GM20431 (cell line): ENCODE data around the gene HHAT.

Source experiments
- in situ Hi-C: fragments of 300-500 bp; cut with MseI, MboI; formaldehyde crosslinking; loops from one replicate; pipeline ENCODE4 v1.15.0; 2020; ENCODE audit warnings: low sequenced_read_pairs; ENCODE audit not compliant: unreplicated experiment

The HHAT gene

DNA sequence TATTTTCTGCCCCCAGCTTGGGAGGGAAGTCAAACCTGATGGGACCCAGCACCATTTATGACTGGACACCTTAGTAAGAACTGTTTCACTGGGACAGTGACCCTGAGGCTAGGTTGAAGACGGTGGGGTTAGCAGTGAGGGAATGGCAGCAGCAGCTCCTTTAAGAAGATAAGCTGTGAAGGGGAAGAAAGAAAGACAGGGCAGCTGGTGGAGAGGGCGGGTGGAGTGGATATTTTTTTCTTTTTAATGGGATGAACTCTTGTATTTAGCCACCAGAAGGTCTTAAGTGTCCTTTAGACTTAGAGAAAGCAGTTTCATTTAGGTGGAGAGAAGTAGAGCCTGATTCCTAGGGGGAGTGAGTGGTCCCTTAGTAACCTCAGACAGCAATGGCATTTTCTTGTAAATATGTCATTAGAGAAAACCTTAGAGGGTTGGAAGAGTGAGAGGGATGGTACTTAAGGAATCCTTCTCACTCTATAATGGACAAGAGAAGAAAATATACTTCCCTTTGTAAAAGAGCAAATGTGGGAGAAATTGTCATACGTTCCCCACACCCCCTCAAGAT lies 187.5 kb downstream of the HHAT start:
- in situ Hi-C loops: no loop called here

- in situ Hi-C loops: no loop called here
These were observed 188.2 kb downstream of the HHAT start for GRCh38 chr1:210516697-210517459.

- in situ Hi-C loops: no loop called here
These were observed 195.1 kb downstream of the HHAT start for GRCh38 chr1:210523830-210524229.

DNA sequence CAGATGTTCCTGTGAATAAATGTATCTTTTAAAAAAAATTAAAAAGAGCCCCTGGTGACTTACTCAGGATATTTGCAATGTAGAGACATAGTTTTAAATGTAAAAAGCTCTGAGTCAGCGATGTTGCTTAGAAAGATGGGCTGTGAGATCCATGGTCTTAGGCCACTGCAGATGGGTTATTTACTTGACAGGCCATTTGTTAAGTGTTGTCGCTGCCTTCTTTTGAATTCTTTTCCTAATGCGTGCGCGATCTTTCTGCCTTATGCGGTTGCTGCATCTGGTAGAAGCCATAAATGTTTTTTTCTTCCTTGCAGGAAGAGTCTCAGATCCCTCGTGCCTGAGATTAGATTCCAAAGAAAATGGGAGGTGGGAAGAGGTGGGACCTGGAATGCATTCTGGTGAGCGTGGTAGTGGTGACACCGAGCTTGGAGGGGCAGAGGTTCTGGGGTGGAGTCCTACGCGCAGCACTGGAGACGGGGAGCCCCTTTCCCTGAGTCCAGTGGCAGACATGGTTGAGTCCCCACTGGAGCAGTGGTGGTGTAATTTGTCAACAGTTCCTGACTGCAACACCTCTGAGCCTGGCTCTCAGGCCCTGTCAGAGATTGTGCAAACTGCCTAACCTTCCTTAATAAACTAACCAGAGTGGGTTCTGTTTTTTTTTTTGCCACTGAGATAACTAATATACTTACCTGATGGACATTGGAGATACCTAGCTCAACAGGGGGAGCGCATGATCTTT lies 197.2 kb downstream of the HHAT start:
- in situ Hi-C loops: no loop called here

DNA sequence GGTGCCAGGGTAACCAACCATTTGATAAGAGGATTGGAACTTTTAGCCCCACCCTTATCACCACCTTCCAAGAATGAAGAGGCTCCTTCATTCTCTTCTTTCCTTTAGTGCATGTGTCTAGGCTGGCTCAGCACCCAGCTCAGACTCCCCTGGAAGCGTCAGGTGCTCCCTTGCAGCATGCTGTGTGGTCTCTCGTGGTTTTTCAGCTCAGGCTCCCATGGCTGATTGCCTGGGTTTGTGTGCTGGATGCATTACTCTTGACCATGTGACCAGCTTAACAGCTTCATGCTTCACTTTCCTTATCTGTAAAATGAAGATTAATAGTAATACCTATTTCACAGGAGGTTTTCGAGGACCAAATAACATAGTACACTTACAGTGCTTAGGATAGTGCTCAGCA lies 198.4 kb downstream of the HHAT start:
- in situ Hi-C loops: no loop called here

- in situ Hi-C loops: no loop called here
These were observed 202.9 kb downstream of the HHAT start for GRCh38 chr1:210531475-210532222.

- in situ Hi-C loops: no loop called here
These were observed 203.5 kb downstream of the HHAT start for GRCh38 chr1:210532223-210532598.

GRCh38 chr1:210535761-210536160 lies 207.1 kb downstream of the HHAT start:
- in situ Hi-C loops: no loop called here

- in situ Hi-C loops: no loop called here
These were observed 207.7 kb downstream of the HHAT start for GRCh38 chr1:210536254-210536961.

- in situ Hi-C loops: no loop called here
These were observed 211.6 kb downstream of the HHAT start for GRCh38 chr1:210540288-210540687.

GRCh38 chr1:210541680-210542358 lies 213.1 kb downstream of the HHAT start:
- in situ Hi-C loops: no loop called here

GRCh38 chr1:210551899-210552298 lies 223.2 kb downstream of the HHAT start:
- in situ Hi-C loops: no loop called here

GRCh38 chr1:210553711-210554110 lies 225.0 kb downstream of the HHAT start:
- in situ Hi-C loops: no loop called here

- in situ Hi-C loops: no loop called here
These were observed 225.7 kb downstream of the HHAT start for GRCh38 chr1:210554382-210554781.

DNA sequence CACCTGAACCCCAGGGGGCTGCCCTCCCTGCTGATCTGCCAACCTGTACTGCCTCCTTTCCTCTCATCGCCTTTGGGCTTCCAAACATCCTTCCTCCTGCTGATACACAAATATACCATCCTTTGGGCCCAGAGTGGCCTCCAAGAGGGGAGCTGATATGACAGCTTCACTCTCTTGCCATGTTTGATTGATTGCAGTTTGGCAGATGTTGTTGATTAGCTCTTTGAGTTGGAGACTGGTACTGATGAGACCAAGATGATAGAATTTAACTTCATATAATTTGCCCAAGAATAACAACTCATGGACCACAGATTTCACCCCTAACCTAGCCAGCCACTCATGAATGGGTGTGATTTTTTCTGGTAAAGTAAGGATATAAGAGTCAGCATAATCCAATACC lies 227.8 kb downstream of the HHAT start:
- in situ Hi-C loops: no loop called here

GRCh38 chr1:210557426-210558077 lies 228.8 kb downstream of the HHAT start:
- in situ Hi-C loops: no loop called here

DNA sequence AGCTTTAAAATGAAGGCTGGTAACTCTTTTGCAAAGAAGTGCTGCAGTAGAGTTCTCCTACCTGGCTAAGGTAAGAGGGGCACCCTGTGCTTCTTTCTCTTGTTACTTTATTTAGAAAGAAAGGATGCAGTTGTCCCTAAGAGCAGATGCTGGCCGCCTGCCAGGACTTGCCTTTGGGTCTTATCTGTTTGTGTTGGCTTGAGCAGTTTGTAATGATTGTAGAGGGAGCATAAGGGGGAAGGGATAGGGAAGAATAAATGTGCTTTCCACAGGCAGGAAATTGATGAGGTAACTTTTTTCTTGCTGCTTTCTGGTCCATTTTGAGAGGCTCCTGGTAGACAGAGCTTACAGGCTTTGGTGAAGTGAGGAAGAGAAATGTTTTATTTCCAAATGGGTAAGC lies 229.6 kb downstream of the HHAT start:
- in situ Hi-C loops: no loop called here

DNA sequence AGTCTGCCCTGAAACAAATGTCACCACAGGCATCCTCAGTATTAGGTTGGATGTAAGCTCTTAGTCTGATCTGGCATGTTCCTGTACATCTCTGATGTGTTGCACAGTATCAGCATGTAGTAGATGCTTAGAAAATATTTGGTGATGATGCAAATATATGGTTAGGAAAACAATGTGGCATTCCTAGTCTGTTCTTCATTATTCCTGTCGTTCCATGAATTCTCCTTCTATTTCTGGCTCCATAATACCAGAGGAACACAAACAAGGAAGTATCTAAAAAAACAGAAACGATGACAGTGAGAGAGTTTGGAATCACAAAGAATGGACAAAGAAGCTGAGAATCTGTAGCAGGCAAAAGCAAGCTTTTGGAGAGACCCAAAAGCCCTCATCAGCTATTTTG lies 236.6 kb downstream of the HHAT start:
- in situ Hi-C loops: no loop called here

DNA sequence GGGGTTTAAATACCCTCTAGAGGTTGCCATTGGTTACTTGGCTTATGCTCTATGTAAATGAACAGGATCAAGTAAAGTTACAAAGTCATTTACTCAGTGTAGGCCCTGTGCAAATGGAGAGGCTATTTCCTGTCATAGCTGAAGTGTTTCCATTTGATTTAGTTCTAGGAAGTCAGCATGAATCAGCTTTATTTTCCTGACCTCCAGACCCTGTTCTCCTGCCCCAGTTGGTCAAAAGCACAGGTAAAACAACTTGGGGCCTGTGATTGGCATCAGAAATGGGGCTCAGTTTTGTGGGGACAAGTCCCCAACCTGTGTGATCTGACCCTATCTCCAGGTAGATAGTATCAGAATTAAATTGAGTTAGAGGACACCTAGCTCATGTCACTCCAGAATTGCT lies 239.9 kb downstream of the HHAT start:
- in situ Hi-C loops: no loop called here
